Astrocyte of the spinal cord (primary cell): ENCODE results near the gene DRD5.
"Not testable (repeated sequence)": the region's sequence is repeated elsewhere in the genome, so short reads cannot be mapped to it uniquely, and the experiment has no call there.

ENCODE experiments used
- DNase-seq: peaks from one replicate; pipeline ENCODE4 v3.0.0; 2011; ENCODE audit warnings: low read depth, low spot score
- H3K4me3 ChIP-seq: 2 replicates; pipeline ENCODE4 v1.5.1; 2011; ENCODE audit warnings: low read depth, mild to moderate bottlenecking, low read length, moderate library complexity
- in situ Hi-C: cut with HindIII; loops from 2 replicates; pipeline ENCODE4 v1.10.0; 2017; ENCODE audit warnings: low sequenced_read_pairs
- TF ChIP-seq, protein P1 (sequence below): IDR thresholded peaks from 2 replicates; pipeline ENCODE4 v1.5.1; 2012; ENCODE audit warnings: low read depth, mild to moderate bottlenecking, low read length, inconsistent platforms

The DRD5 gene

DNA sequence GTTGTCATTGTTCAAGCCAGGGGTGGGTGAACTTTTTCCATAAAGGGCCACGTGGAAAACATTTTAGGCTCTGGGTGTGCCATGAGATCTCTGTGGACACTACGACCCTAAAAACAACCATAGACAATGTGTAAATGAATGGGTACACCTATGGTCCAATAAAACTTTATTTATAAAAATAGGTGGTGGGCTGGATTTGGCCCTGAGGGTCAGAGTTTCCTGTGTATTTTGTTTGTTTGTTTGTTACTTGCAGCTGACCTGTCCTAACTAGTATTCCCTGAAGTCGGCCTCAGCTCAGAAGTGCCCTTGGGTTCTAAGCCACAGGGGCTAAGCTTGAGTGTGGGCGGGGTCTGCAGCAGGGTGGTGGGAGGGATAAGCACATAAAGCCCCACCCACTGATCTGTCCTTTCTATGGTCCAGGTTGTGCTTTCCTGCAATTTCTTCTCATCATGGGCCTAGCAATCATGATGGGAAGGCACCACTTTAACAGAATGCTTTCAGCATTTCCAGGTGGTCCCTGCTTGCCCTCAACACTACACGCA is 17.2 kb upstream of the DRD5 start:
- TF ChIP-seq, protein P1, sequence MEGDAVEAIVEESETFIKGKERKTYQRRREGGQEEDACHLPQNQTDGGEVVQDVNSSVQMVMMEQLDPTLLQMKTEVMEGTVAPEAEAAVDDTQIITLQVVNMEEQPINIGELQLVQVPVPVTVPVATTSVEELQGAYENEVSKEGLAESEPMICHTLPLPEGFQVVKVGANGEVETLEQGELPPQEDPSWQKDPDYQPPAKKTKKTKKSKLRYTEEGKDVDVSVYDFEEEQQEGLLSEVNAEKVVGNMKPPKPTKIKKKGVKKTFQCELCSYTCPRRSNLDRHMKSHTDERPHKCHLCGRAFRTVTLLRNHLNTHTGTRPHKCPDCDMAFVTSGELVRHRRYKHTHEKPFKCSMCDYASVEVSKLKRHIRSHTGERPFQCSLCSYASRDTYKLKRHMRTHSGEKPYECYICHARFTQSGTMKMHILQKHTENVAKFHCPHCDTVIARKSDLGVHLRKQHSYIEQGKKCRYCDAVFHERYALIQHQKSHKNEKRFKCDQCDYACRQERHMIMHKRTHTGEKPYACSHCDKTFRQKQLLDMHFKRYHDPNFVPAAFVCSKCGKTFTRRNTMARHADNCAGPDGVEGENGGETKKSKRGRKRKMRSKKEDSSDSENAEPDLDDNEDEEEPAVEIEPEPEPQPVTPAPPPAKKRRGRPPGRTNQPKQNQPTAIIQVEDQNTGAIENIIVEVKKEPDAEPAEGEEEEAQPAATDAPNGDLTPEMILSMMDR: no peak
- H3K4me3 ChIP-seq: no peak overlapping the region
- in situ Hi-C loops: no loop called here
- no peak for DNase-seq

DNA sequence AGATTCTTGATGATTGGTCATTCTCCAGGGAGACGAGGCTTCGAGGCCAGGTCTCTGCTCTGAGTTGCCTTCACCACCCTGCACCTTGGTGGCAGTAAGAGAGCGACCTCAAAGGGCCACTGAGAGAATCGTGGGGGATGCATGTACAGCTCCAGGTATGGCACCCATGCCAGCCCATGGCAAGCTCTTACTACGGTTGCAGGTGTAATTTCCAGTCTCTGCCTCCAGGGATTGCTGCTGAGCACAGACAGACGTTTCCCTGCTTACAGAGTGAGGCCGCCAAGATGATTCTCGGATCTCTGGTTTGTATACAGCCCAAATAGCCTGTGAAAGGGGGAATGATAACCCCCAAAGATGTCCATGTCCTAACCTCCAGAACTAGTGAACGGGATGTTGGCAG is 16.3 kb upstream of the DRD5 start:
- DNase-seq: no peak
- H3K4me3 ChIP-seq: no peak overlapping the region
- TF ChIP-seq, protein P1: no peak
- in situ Hi-C loops: no loop called here

- no peak for DNase-seq
- H3K4me3 ChIP-seq: no peak overlapping the region
- TF ChIP-seq, protein P1: no peak
- in situ Hi-C loops: no loop called here
Measured at GRCh38 chr4:9769321-9769720, 12.1 kb upstream of the DRD5 start.

DNA sequence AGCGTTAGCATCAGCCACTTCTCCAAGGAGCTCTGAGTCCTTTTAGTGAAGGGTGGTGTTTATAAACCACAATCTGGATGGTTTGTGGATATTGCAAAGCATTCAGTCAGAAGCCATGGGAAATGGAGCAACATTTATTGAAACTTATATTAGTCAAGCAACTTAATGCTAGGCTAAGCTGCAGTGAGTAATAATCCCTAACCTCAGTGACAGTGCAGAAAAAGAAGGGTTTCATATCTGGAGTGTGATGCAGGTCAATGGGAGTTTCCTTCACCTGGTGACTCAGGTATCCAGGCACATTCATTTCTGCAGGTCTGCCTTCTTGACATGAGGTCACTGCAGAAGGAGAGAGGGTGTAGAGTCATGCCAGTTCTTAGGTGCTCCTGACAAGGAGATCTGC is 10.4 kb upstream of the DRD5 start:
- TF ChIP-seq, protein P1: no peak
- no peak for DNase-seq
- H3K4me3 ChIP-seq: no peak overlapping the region
- in situ Hi-C loops: no loop called here

- no peak overlapping the region for H3K4me3 ChIP-seq
- TF ChIP-seq, protein P1: no peak
- no peak for DNase-seq
- in situ Hi-C loops: no loop called here
Measured at GRCh38 chr4:9773471-9773870, 8.0 kb upstream of the DRD5 start.

DNA sequence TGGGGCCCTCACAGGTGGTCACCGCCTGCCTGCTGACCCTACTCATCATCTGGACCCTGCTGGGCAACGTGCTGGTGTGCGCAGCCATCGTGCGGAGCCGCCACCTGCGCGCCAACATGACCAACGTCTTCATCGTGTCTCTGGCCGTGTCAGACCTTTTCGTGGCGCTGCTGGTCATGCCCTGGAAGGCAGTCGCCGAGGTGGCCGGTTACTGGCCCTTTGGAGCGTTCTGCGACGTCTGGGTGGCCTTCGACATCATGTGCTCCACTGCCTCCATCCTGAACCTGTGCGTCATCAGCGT is 652 bp downstream of the DRD5 start:
- no peak for DNase-seq
- in situ Hi-C loops: no loop called here
- TF ChIP-seq, protein P1: no peak
- no peak overlapping the region for H3K4me3 ChIP-seq

DNA sequence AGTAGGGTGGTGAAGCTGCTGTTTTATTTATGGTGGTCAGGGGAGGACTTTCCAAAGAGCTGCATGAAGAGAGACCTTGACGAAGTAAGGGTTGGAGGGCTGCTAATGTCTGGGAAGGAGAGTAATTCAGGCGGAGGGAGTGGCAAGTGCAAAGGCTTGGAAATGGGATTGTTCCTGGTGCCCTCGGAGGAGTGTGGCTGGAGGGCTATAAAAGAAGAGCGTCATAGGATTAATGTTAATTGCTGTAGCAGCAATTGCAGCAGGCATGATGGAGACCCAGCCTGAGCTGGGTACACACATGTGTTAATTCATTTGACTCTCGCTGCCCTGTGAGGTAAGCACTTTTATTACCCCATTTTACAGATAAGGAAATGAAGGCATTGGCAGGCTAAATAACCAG is 4.5 kb downstream of the DRD5 start:
- H3K4me3 ChIP-seq, DNase-seq, in situ Hi-C loops: not testable (repeated sequence)
